HepG2 (cell line): ENCODE data around the gene SSBP4. TPM values are rescaled to one million over a fixed set of nuclear protein-coding genes. Genes with fewer than 3 reads are reported as not detected.

Source experiments
- ARID3A ChIP-seq: IDR thresholded peaks from 2 replicates; pipeline ENCODE4 v1.6.1; 2012; ENCODE audit warnings: low read depth, low read length, improper control_type of control experiment
- ARNT2 ChIP-seq: sonication (generic); formaldehyde crosslinking; IDR thresholded peaks from 2 replicates; pipeline ENCODE4 v1.8.0; 2022; ENCODE audit warnings: mild to moderate bottlenecking, low read depth, missing genetic modification reagents, moderate library complexity
- GABPB1 ChIP-seq: IDR thresholded peaks from 2 replicates; pipeline ENCODE4 v1.6.1; 2016; ENCODE audit warnings: mild to moderate bottlenecking, missing genetic modification reagents, moderate library complexity, missing compliant biosample characterization
- ISX ChIP-seq: sonication (generic); formaldehyde crosslinking; conservative IDR thresholded peaks from 2 replicates; pipeline ENCODE4 v1.5.0; 2020; ENCODE audit warnings: missing genetic modification reagents
- JARID2 ChIP-seq: sonication (generic); formaldehyde crosslinking; IDR thresholded peaks from 2 replicates; pipeline ENCODE4 v1.8.1; 2023; ENCODE audit warnings: missing genetic modification reagents, inconsistent platforms; ENCODE audit not compliant: insufficient replicate concordance
- MAZ ChIP-seq, 2 experiments: sonication (generic) in 1 of 2; formaldehyde crosslinking in 1 of 2; IDR thresholded peaks; 2 replicates each; pipeline versions ENCODE4 v1.5.0 to v1.6.1; 2012 to 2020; ENCODE audit warnings: low read depth in 2 of 2, mild to moderate bottlenecking in 2 of 2, borderline replicate concordance in 1 of 2, improper control_type of control experiment in 1 of 2, low read length in 1 of 2, missing genetic modification reagents in 1 of 2, moderate library complexity in 1 of 2
- NFYB ChIP-seq: sonication (generic); formaldehyde crosslinking; IDR thresholded peaks from 2 replicates; pipeline ENCODE4 v1.4.0; 2020; ENCODE audit warnings: missing genetic modification reagents
- SAP130 ChIP-seq: IDR thresholded peaks from 2 replicates; pipeline ENCODE4 v1.6.1; 2016; ENCODE audit warnings: low read depth
- SP5 ChIP-seq: IDR thresholded peaks from 2 replicates; pipeline ENCODE4 v1.6.1; 2016; ENCODE audit warnings: low read depth, borderline replicate concordance
- STAT6 ChIP-seq: sonication (generic); formaldehyde crosslinking; IDR thresholded peaks from 2 replicates; pipeline ENCODE4 v1.4.0; 2020; ENCODE audit warnings: missing genetic modification reagents, mild to moderate bottlenecking, borderline replicate concordance
- XBP1 ChIP-seq: sonication (generic); formaldehyde crosslinking; IDR thresholded peaks from 2 replicates; pipeline ENCODE4 v1.5.0; 2020; ENCODE audit warnings: missing genetic modification reagents
- ZKSCAN8 ChIP-seq: IDR thresholded peaks from 2 replicates; pipeline ENCODE4 v1.6.1; 2016; ENCODE audit warnings: borderline replicate concordance, missing genetic modification reagents, missing compliant biosample characterization
- ZNF101 ChIP-seq: sonication (generic); formaldehyde crosslinking; IDR thresholded peaks from 2 replicates; pipeline ENCODE4 v1.4.0; 2020; ENCODE audit warnings: mild to moderate bottlenecking, low read depth, missing genetic modification reagents, borderline replicate concordance
- ZNF275 ChIP-seq: sonication (generic); formaldehyde crosslinking; IDR thresholded peaks from 2 replicates; pipeline ENCODE4 v1.8.0; 2022; ENCODE audit warnings: missing genetic modification reagents, mild to moderate bottlenecking, inconsistent platforms, borderline replicate concordance
- ZNF543 ChIP-seq: sonication (generic); formaldehyde crosslinking; IDR thresholded peaks from 2 replicates; pipeline ENCODE4 v1.4.0; 2020; ENCODE audit warnings: mild to moderate bottlenecking, missing genetic modification reagents
- ZNF792 ChIP-seq: IDR thresholded peaks from 2 replicates; pipeline ENCODE4 v1.6.1; 2016
- ZSCAN31 ChIP-seq: sonication (generic); formaldehyde crosslinking; IDR thresholded peaks from 2 replicates; pipeline ENCODE4 v1.5.0; 2020; ENCODE audit warnings: low read depth, mild to moderate bottlenecking, missing genetic modification reagents
- polyA plus RNA-seq, 8 experiments: library from polyadenylated mRNA; depleted of rRNA in 3 of 8; stranded (reverse) in 7 of 8; unstranded in 1 of 8; fragments of >200 nt; fragmentation: Illumina TruSeq in 4 of 8; extraction: Trizol in 4 of 8; gene quantifications; 2 replicates each; pipeline versions ENCODE4 v1.2.1 to v1.2.3, GENCODE V29; 2011 to 2016; ENCODE audit warnings: low read depth in 4 of 8, missing spikeins in 1 of 8, mixed read lengths in 1 of 8; ENCODE audit not compliant: insufficient read depth in 1 of 8
- total RNA-seq, 5 experiments: library from RNA; depleted of rRNA; stranded (reverse); fragments of >200 nt; fragmentation: Illumina TruSeq; extraction: Trizol; gene quantifications; 2 replicates each; pipeline ENCODE4 v1.2.3, GENCODE V29; 2016; ENCODE audit warnings: low read depth in 1 of 5
- TF ChIP-seq, protein P1 (sequence below): sonication (generic); formaldehyde crosslinking; conservative IDR thresholded peaks from 2 replicates; pipeline ENCODE4 v1.8.0; 2022; ENCODE audit warnings: missing genetic modification reagents
- TF ChIP-seq, protein P2 (sequence below): sonication (generic); formaldehyde crosslinking; IDR thresholded peaks from 2 replicates; pipeline ENCODE4 v1.5.0; 2020; ENCODE audit warnings: missing genetic modification reagents

Gene SSBP4
- total and polyA plus RNA-seq, 2 of the 13 experiments (the other 11 are each of a cell fraction or from before 2014, with no cell fraction given): 20.8 to 39.5 TPM

DNA sequence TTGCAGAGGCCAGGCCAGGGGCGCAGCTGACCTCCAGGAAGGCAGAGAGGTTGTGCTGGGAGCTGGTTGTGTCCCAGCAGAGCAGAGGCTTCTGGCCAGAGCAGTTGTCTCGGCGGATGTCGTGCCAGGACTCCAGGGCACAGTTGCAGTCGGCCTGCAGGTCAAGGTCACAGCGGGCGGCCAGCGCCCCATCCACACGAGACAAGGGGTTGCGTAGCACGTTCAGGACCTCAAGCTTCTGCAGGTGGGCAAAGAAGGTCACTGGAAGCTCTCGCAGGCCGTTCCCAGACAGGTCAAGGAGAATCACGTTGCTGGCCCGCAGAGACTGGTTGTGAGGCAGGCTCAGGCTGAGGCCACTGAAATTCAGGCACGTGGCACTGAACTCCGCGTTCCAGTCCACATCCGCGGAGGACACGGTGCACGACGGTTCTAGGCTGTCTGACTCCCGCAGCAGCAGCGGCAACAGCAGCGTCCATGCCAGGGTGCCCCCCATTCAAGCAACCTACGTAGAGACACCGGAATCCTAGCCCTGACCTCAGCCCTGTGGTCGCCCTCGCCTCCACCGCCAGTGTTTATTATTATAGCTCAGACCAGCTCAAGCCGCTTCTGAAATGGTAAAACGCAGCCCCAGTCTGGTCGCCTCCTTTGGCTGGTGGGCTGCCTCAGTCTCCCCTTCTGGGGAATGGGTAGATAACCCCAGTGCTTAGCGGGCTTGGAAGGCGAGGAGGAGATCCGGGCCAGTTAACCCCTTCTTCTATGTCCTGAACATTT, 22.5 kb upstream of the SSBP4 start (continued):
- TF ChIP-seq, protein P1, sequence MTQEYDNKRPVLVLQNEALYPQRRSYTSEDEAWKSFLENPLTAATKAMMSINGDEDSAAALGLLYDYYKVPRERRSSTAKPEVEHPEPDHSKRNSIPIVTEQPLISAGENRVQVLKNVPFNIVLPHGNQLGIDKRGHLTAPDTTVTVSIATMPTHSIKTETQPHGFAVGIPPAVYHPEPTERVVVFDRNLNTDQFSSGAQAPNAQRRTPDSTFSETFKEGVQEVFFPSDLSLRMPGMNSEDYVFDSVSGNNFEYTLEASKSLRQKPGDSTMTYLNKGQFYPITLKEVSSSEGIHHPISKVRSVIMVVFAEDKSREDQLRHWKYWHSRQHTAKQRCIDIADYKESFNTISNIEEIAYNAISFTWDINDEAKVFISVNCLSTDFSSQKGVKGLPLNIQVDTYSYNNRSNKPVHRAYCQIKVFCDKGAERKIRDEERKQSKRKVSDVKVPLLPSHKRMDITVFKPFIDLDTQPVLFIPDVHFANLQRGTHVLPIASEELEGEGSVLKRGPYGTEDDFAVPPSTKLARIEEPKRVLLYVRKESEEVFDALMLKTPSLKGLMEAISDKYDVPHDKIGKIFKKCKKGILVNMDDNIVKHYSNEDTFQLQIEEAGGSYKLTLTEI (CRISPR knock-in tag): no peak
- TF ChIP-seq STAT6 (CRISPR knock-in tag): no peak
- 0 out of 2 replicates have a peak, but pooled peaks have one; percentile 60 for TF ChIP-seq ZNF792 (CRISPR knock-in tag)
- TF ChIP-seq MAZ (IDR thresholded peaks at IDR 0.05; ENCODE audit: borderline replicate concordance, low read depth, low read length): no peak
- TF ChIP-seq MAZ (CRISPR knock-in tag; IDR thresholded peaks at IDR 0.05; ENCODE audit: low read depth): no peak
- TF ChIP-seq ZKSCAN8 (CRISPR knock-in tag): 0 out of 2 replicates have a peak, but pooled peaks have one; percentile 17
- TF ChIP-seq, protein P2, sequence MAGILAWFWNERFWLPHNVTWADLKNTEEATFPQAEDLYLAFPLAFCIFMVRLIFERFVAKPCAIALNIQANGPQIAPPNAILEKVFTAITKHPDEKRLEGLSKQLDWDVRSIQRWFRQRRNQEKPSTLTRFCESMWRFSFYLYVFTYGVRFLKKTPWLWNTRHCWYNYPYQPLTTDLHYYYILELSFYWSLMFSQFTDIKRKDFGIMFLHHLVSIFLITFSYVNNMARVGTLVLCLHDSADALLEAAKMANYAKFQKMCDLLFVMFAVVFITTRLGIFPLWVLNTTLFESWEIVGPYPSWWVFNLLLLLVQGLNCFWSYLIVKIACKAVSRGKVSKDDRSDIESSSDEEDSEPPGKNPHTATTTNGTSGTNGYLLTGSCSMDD (CRISPR knock-in tag): no peak
- peak; percentile 61; the same call in 1 of the 2 replicates for TF ChIP-seq ZNF543 (CRISPR knock-in tag)
- TF ChIP-seq ZNF101 (CRISPR knock-in tag): no peak
- TF ChIP-seq ZNF275: no peak
- peak; percentile 63; the same call in 1 of the 2 replicates for TF ChIP-seq GABPB1
- TF ChIP-seq SAP130: peak; percentile 56
- TF ChIP-seq JARID2: no peak
- no peak for TF ChIP-seq ZSCAN31
- no peak for TF ChIP-seq XBP1 (CRISPR knock-in tag)
- TF ChIP-seq ARNT2 (CRISPR knock-in tag): no peak
- TF ChIP-seq NFYB: no peak
- no peak for TF ChIP-seq ARID3A
- TF ChIP-seq SP5 (CRISPR knock-in tag): no peak
- no peak for TF ChIP-seq ISX
